ENCODE results near the gene ITGB1BP1. TPM values are rescaled to one million over a fixed set of nuclear protein-coding genes. Genes with fewer than 3 reads are reported as not detected.

Gene ITGB1BP1
- total and polyA plus RNA-seq, 2 of the 13 experiments (the other 11 are each of a cell fraction or from before 2014, with no cell fraction given): 106 to 108 TPM

GRCh38 chr2:9380702-9381628 lies 42.4 kb downstream of the ITGB1BP1 start (continued):
- TF ChIP-seq, protein P1, sequence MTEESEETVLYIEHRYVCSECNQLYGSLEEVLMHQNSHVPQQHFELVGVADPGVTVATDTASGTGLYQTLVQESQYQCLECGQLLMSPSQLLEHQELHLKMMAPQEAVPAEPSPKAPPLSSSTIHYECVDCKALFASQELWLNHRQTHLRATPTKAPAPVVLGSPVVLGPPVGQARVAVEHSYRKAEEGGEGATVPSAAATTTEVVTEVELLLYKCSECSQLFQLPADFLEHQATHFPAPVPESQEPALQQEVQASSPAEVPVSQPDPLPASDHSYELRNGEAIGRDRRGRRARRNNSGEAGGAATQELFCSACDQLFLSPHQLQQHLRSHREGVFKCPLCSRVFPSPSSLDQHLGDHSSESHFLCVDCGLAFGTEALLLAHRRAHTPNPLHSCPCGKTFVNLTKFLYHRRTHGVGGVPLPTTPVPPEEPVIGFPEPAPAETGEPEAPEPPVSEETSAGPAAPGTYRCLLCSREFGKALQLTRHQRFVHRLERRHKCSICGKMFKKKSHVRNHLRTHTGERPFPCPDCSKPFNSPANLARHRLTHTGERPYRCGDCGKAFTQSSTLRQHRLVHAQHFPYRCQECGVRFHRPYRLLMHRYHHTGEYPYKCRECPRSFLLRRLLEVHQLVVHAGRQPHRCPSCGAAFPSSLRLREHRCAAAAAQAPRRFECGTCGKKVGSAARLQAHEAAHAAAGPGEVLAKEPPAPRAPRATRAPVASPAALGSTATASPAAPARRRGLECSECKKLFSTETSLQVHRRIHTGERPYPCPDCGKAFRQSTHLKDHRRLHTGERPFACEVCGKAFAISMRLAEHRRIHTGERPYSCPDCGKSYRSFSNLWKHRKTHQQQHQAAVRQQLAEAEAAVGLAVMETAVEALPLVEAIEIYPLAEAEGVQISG (CRISPR knock-in tag; IDR thresholded peaks at IDR 0.05): 0 out of 2 replicates have a peak, but pooled peaks have one; percentile 29
- TF ChIP-seq GPBP1L1 (CRISPR knock-in tag; IDR thresholded peaks at IDR 0.05): no peak
- TF ChIP-seq CCAR2 (optimal IDR thresholded peaks at IDR 0.05; ENCODE audit: low read depth, low read length): no peak
- no peak for TF ChIP-seq KAT2B (IDR thresholded peaks at IDR 0.05; ENCODE audit: borderline replicate concordance, low read depth, low read length)
- TF ChIP-seq ATAD3A (CRISPR knock-in tag; IDR thresholded peaks at IDR 0.05): no peak
- TF ChIP-seq ZNF674 (CRISPR knock-in tag; IDR thresholded peaks at IDR 0.05; ENCODE audit: low read depth): no peak
- TF ChIP-seq ZNF414 (CRISPR knock-in tag; IDR thresholded peaks at IDR 0.05): peak; percentile 73; the same call in 1 of the 2 replicates
- no peak for TF ChIP-seq SRY (CRISPR knock-in tag; IDR thresholded peaks at IDR 0.05)
- peak; percentile 87 for TF ChIP-seq ZNF878 (CRISPR knock-in tag; IDR thresholded peaks at IDR 0.05)
- no peak for TF ChIP-seq NR1H2 (CRISPR knock-in tag; IDR thresholded peaks at IDR 0.05; ENCODE audit: borderline replicate concordance, low read depth)
- peak; percentile 86 for TF ChIP-seq SOX13 (IDR thresholded peaks at IDR 0.05)
- TF ChIP-seq SOX13 (CRISPR knock-in tag; conservative IDR thresholded peaks at IDR 0.05 in 1 of 2, IDR thresholded peaks at IDR 0.05 in 1 of 2): peak in 1 of 2 experiments; percentile 96; a peak in 2 of 4 replicates
- TF ChIP-seq ZNF670 (CRISPR knock-in tag; IDR thresholded peaks at IDR 0.05; ENCODE audit: borderline replicate concordance): no peak
- TF ChIP-seq BCL3 (CRISPR knock-in tag; IDR thresholded peaks at IDR 0.05): peak; percentile 59
- TF ChIP-seq DNMT3B (CRISPR knock-in tag; conservative IDR thresholded peaks at IDR 0.05): peak; percentile 51
- no peak for TF ChIP-seq ZBTB3 (CRISPR knock-in tag; IDR thresholded peaks at IDR 0.05; ENCODE audit: borderline replicate concordance, low read depth)
- TF ChIP-seq MLX (CRISPR knock-in tag; IDR thresholded peaks at IDR 0.05): 0 out of 2 replicates have a peak, but pooled peaks have one; percentile 20
- no peak for TF ChIP-seq XBP1 (CRISPR knock-in tag; IDR thresholded peaks at IDR 0.05)
- no peak for TF ChIP-seq ZNF335 (CRISPR knock-in tag; IDR thresholded peaks at IDR 0.05)
- TF ChIP-seq ZNF20 (CRISPR knock-in tag; IDR thresholded peaks at IDR 0.05): no peak
- no peak for TF ChIP-seq ZNF713 (CRISPR knock-in tag; IDR thresholded peaks at IDR 0.05)
- peak; percentile 71 for TF ChIP-seq POGZ (CRISPR knock-in tag; IDR thresholded peaks at IDR 0.05)
- TF ChIP-seq U2AF1 (optimal IDR thresholded peaks at IDR 0.05; ENCODE audit: low read depth, low read length): no peak

Measured in HepG2 (cell line).